Kidney (tissue), 14 donors: Measurements from ENCODE around the gene SYNPO2. TPM values are rescaled to one million over a fixed set of nuclear protein-coding genes. Genes with fewer than 3 reads are reported as not detected.

ENCODE experiments used
- DNase-seq, 5 donors: peaks; one replicate each; pipeline ENCODE4 v3.0.0-alpha.2; 2013 to 2020
- FAIRE-seq: peaks from 2 replicates; lab custom pipeline; 2012; peaks lifted over from hg19 to GRCh38; lab: Jason Lieb, UNC
- H3K27ac ChIP-seq, 2 donors: one replicate each; pipeline ENCODE4 v1.7.0; 2013; ENCODE audit warnings: low read depth in 2 of 2, low read length in 2 of 2, inconsistent platforms in 1 of 2
- H3K27me3 ChIP-seq: one replicate; pipeline ENCODE4 v1.7.1; 2013; ENCODE audit warnings: low read length, inconsistent platforms; ENCODE audit not compliant: control insufficient read depth, insufficient read depth
- H3K36me3 ChIP-seq, 3 donors: one replicate each; pipeline versions ENCODE4 v1.7.0 to v1.7.1; 2013; ENCODE audit warnings: low read length in 3 of 3, control low read depth in 1 of 3, inconsistent platforms in 1 of 3; ENCODE audit not compliant: insufficient read depth in 3 of 3, control insufficient read depth in 2 of 3
- H3K4me1 ChIP-seq, 3 donors: one replicate each; pipeline versions ENCODE4 v1.7.0 to v1.7.1; 2013; ENCODE audit warnings: low read length in 3 of 3, inconsistent platforms in 1 of 3, low read depth in 1 of 3; ENCODE audit not compliant: control insufficient read depth in 2 of 3, insufficient read depth in 2 of 3
- H3K4me3 ChIP-seq, 3 donors: one replicate each; pipeline versions ENCODE4 v1.7.0 to v1.8.1; 2013; ENCODE audit warnings: low read length in 3 of 3, control low read depth in 1 of 3, inconsistent platforms in 1 of 3
- H3K9ac ChIP-seq, 3 donors: one replicate each; pipeline versions ENCODE4 v1.7.0 to v1.7.1; 2013; ENCODE audit warnings: low read length in 3 of 3, control low read depth in 1 of 3, inconsistent platforms in 1 of 3
- H3K9me3 ChIP-seq, 3 donors: one replicate each; pipeline versions ENCODE4 v1.7.0 to v1.7.1; 2013; ENCODE audit warnings: low read length in 3 of 3, control low read depth in 1 of 3, inconsistent platforms in 1 of 3; ENCODE audit not compliant: control insufficient read depth in 2 of 3, insufficient read depth in 1 of 3
- CTCF ChIP-seq: IDR thresholded peaks from 3 replicates; pipeline ENCODE4 v1.5.1; 2012; ENCODE audit warnings: mild to moderate bottlenecking, moderate library complexity, borderline replicate concordance; ENCODE audit not compliant: insufficient read depth; ENCODE audit errors: extremely low read depth
- intact Hi-C: fragments of 100-400 bp; cut with DNase I; formaldehyde crosslinking; loops from one replicate; pipeline ENCODE4 v1.11.1; 2022
- polyA plus RNA-seq: library from polyadenylated mRNA; stranded (reverse); fragments of 350-450 nt; fragmentation: Illumina TruSeq; extraction: RNeasy Lipid Tissue Mini Kit (QIAGEN cat#74804); gene quantifications from one replicate; pipeline ENCODE4 v1.2.3, GENCODE V29; 2014; ENCODE audit warnings: low read depth, low replicate concordance; ENCODE audit not compliant: insufficient read depth
- total RNA-seq: library from RNA; stranded (reverse); fragmentation: NEBNext Ultra II Directional; extraction: Animal tissue kit (Norgen Biotek cat#: 25700); gene quantifications from one replicate; pipeline ENCODE4 v1.2.1, GENCODE V29; 2021
- donor health status: control.
- donor health status: control.
- donor health status: control.
- donor health status: control.
- donor health status: control.
- donor health status: DM: yes; HTN: yes; CAD: no.
- donor health status: Normal renal cell carcinoma (clear cell type).

SYNPO2 gene
- total and polyA plus RNA-seq, 2 donors from 2014 or later, result 7.5 to 56.5 TPM

GRCh38 chr4:118950224-118950623, 61.6 kb downstream of the SYNPO2 start:
- DNase-seq, result no peak
- H3K27ac ChIP-seq, result no peak overlapping the region
- no peak for FAIRE-seq
- intact Hi-C loops, result no loop called here
- H3K4me3 ChIP-seq, result no peak overlapping the region
- TF ChIP-seq CTCF, result no peak
- H3K27me3 ChIP-seq, result no peaks in the 10 kb centered on the region
- H3K4me1 ChIP-seq, result no peaks in the 10 kb centered on the region
- no peaks in the 10 kb centered on the region for H3K36me3 ChIP-seq
- no peak overlapping the region for H3K9ac ChIP-seq
- H3K9me3 ChIP-seq, result no peaks in the 10 kb centered on the region

GRCh38 chr4:118950929-118951570, 62.4 kb downstream of the SYNPO2 start:
- H3K27ac ChIP-seq, result no peak overlapping the region
- no peak for FAIRE-seq

DNA sequence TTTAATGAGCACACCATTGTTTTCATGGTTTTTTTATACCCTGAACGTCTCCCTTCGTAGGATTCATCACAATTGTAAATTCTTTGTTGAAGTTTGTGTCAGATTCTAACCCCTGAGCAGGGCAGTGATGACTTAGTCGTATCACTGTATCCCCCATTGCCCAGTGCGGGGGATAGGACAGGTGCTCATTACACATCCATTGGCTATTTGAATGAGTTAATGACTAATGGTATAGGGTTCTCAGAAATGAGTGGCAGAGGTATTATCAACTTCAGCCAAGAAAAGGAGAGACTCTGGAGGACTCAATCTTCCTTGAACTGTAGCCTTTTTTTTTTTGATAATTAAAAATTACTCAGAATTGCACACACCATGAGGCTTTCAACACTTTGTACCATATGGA, 64.6 kb downstream of the SYNPO2 start:
- no peaks in the 10 kb centered on the region for H3K4me1 ChIP-seq
- DNase-seq, result no peak
- H3K27me3 ChIP-seq, result no peaks in the 10 kb centered on the region
- no peak for FAIRE-seq
- H3K4me3 ChIP-seq, result no peak overlapping the region
- TF ChIP-seq CTCF, result no peak
- H3K9ac ChIP-seq, result no peak overlapping the region
- H3K9me3 ChIP-seq, result no peaks in the 10 kb centered on the region
- no peaks in the 10 kb centered on the region for H3K36me3 ChIP-seq
- intact Hi-C loops, result no loop called here
- H3K27ac ChIP-seq, result no peak overlapping the region

More at GRCh38 chr4:118950929-118951570, 62.4 kb downstream of the SYNPO2 start:
- TF ChIP-seq CTCF, result no peak
- Histone ChIP-seq H3K4me3 (no peak overlapping the region), H3K36me3 (no peaks in the 10 kb centered on the region), H3K4me1 (no peaks in the 10 kb centered on the region), H3K27me3 (no peaks in the 10 kb centered on the region), H3K9ac (no peak overlapping the region), H3K9me3 (no peaks in the 10 kb centered on the region)
- intact Hi-C loops, result no loop called here
- no peak for DNase-seq

DNA sequence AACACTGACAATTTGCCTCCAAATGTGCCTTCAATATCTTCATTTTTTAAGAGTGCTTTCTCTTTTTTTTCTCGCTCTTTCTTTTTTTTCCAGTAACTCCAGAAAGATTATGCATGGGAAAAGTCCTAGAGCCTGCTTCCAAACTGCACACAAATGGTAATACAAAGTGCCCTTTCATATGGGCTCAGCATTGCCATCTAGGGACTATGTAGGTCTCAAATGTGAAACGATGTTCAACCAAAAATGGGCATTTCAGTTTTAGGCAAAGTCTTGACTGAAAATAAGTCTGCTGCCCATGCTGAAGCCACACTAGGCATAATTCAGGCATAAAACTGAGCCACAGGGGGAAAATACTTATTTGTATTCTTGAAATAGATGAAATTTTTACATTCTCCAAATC, 65.6 kb downstream of the SYNPO2 start:
- Histone ChIP-seq H3K36me3 (no peaks in the 10 kb centered on the region), H3K9ac (no peak overlapping the region), H3K4me1 (no peaks in the 10 kb centered on the region), H3K4me3 (no peak overlapping the region), H3K9me3 (no peaks in the 10 kb centered on the region), H3K27ac (no peak overlapping the region), H3K27me3 (no peaks in the 10 kb centered on the region)
- TF ChIP-seq CTCF, result peak; percentile 6
- intact Hi-C loops, result no loop called here
- no peak for FAIRE-seq
- DNase-seq, result peak in 1 of 5 donors; percentile 22
